SK-N-SH treated with all-trans-retinoic acid at 6 μM for 48 hours (cell line): ENCODE measurements around the gene TACO1.

Experiments used
- ATAC-seq: fragments of 200-7000 bp; cut with Tn5 transposase; 3 replicates; pipeline ENCODE4 v1.9.1; 2020; ENCODE audit warnings: mild to moderate bottlenecking, moderate library complexity
- ARNTL ChIP-seq: fragments of 450-650 bp; formaldehyde crosslinking; IDR thresholded peaks from 2 replicates; pipeline ENCODE4 v1.5.0; 2020; ENCODE audit warnings: low read depth, mild to moderate bottlenecking, moderate library complexity, borderline replicate concordance
- BACH2 ChIP-seq: fragments of 250-450 bp; sonication (Bioruptor Pico); IDR thresholded peaks from 2 replicates; pipeline ENCODE4 v1.9.0; 2021; ENCODE audit warnings: mild to moderate bottlenecking, borderline replicate concordance
- CSDC2 ChIP-seq: fragments of 250-450 bp; sonication (Bioruptor Pico); IDR thresholded peaks from 2 replicates; pipeline ENCODE4 v1.5.0; 2020; ENCODE audit warnings: mild to moderate bottlenecking, moderate library complexity
- CSRNP3 ChIP-seq: fragments of 250-450 bp; sonication (Bioruptor Pico); IDR thresholded peaks from 2 replicates; pipeline ENCODE4 v1.5.1; 2021; ENCODE audit warnings: mild to moderate bottlenecking, moderate library complexity
- OSR1 ChIP-seq: fragments of 250-450 bp; sonication (Bioruptor Pico); IDR thresholded peaks from 2 replicates; pipeline ENCODE4 v1.8.0; 2022; ENCODE audit warnings: moderate library complexity, mild to moderate bottlenecking, inconsistent platforms
- PATZ1 ChIP-seq: fragments of 250-450 bp; sonication (Bioruptor Pico); IDR thresholded peaks from 2 replicates; pipeline ENCODE4 v1.8.0; 2020; ENCODE audit warnings: mild to moderate bottlenecking, moderate library complexity, borderline replicate concordance
- RARB ChIP-seq: fragments of 250-450 bp; sonication (Bioruptor Pico); IDR thresholded peaks from 2 replicates; pipeline ENCODE4 v1.8.0; 2021; ENCODE audit warnings: mild to moderate bottlenecking, moderate library complexity
- SNAI2 ChIP-seq: fragments of 250-450 bp; sonication (Bioruptor Pico); IDR thresholded peaks from 2 replicates; pipeline ENCODE4 v1.5.0; 2020; ENCODE audit warnings: mild to moderate bottlenecking, moderate library complexity
- TCF4 ChIP-seq: fragments of 250-450 bp; sonication (Bioruptor Pico); IDR thresholded peaks from 2 replicates; pipeline ENCODE4 v1.8.0; 2021; ENCODE audit warnings: mild to moderate bottlenecking, moderate library complexity, borderline replicate concordance
- TOX ChIP-seq: fragments of 250-450 bp; sonication (Bioruptor Pico); IDR thresholded peaks from 2 replicates; pipeline ENCODE4 v1.8.0; 2021; ENCODE audit warnings: mild to moderate bottlenecking, moderate library complexity, borderline replicate concordance
- TSHZ2 ChIP-seq: fragments of 250-450 bp; sonication (Bioruptor Pico); IDR thresholded peaks from 2 replicates; pipeline ENCODE4 v1.5.0; 2020; ENCODE audit warnings: mild to moderate bottlenecking, moderate library complexity
- ZC3H10 ChIP-seq: fragments of 250-450 bp; sonication (Bioruptor Pico); IDR thresholded peaks from 2 replicates; pipeline ENCODE4 v1.5.1; 2021; ENCODE audit warnings: mild to moderate bottlenecking, moderate library complexity
- ZFP3 ChIP-seq: fragments of 250-450 bp; sonication (Bioruptor Pico); IDR thresholded peaks from 2 replicates; pipeline ENCODE4 v1.5.0; 2020; ENCODE audit warnings: mild to moderate bottlenecking, moderate library complexity
- ZNF70 ChIP-seq: fragments of 450-650 bp; formaldehyde crosslinking; IDR thresholded peaks from 2 replicates; pipeline ENCODE4 v1.5.0; 2020; ENCODE audit warnings: mild to moderate bottlenecking, moderate library complexity
- ZNF8 ChIP-seq: fragments of 450-650 bp; formaldehyde crosslinking; IDR thresholded peaks from 2 replicates; pipeline ENCODE4 v1.5.0; 2020; ENCODE audit warnings: mild to moderate bottlenecking, moderate library complexity

TACO1 gene

GRCh38 chr17:63598281-63598680 lies 2.4 kb upstream of the TACO1 start (continued):
- TF ChIP-seq TSHZ2 (no peak), CSRNP3 (CRISPR knock-in tag) (no peak), TOX (CRISPR knock-in tag) (no peak)

GRCh38 chr17:63601439-63602371 lies 1.0 kb downstream of the TACO1 start:
- TF ChIP-seq SNAI2 (CRISPR knock-in tag) (no peak), TCF4 (CRISPR knock-in tag) (no peak), TSHZ2 (no peak), ZNF8 (CRISPR knock-in tag) (no peak), ZFP3 (CRISPR knock-in tag) (no peak), BACH2 (CRISPR knock-in tag) (no peak)
- peak; percentile 12 for ATAC-seq

- no peak for ATAC-seq
- TF ChIP-seq RARB (CRISPR knock-in tag) (no peak), CSRNP3 (CRISPR knock-in tag) (no peak), ZNF70 (CRISPR knock-in tag) (no peak), ZNF8 (CRISPR knock-in tag) (no peak), ZC3H10 (no peak), SNAI2 (CRISPR knock-in tag) (no peak), TOX (CRISPR knock-in tag) (no peak), ARNTL (CRISPR knock-in tag) (no peak), OSR1 (CRISPR knock-in tag) (no peak), ZFP3 (CRISPR knock-in tag) (no peak), TSHZ2 (no peak), PATZ1 (CRISPR knock-in tag) (no peak), CSDC2 (CRISPR knock-in tag) (no peak)
Observed at GRCh38 chr17:63609816-63610573, 9.3 kb downstream of the TACO1 start.
